GM21381 (cell line): Measurements from ENCODE around the gene MTA1.

Source experiments
- ATAC-seq: cut with Tn5 transposase; IDR thresholded peaks from one replicate; pipeline ENCODE4 v1.9.1; 2021; ENCODE audit warnings: mild to moderate bottlenecking, moderate library complexity; ENCODE audit not compliant: unreplicated experiment

The MTA1 gene

GRCh38 chr14:105421723-105422615 is 2.3 kb downstream of the MTA1 start:
- ATAC-seq: no peak

GRCh38 chr14:105422695-105423487 is 3.3 kb downstream of the MTA1 start:
- no peak for ATAC-seq

GRCh38 chr14:105423488-105424195 is 4.0 kb downstream of the MTA1 start:
- ATAC-seq: no peak

GRCh38 chr14:105424861-105425260 is 5.2 kb downstream of the MTA1 start:
- ATAC-seq: no peak

GRCh38 chr14:105425823-105426247 is 6.2 kb downstream of the MTA1 start:
- ATAC-seq: no peak

- no peak for ATAC-seq
Observed at GRCh38 chr14:105426416-105427130, 6.9 kb downstream of the MTA1 start.

- no peak for ATAC-seq
Observed at GRCh38 chr14:105427412-105427811, 7.8 kb downstream of the MTA1 start.

- ATAC-seq: no peak
Observed at GRCh38 chr14:105427936-105428485, 8.4 kb downstream of the MTA1 start.

GRCh38 chr14:105430042-105430441 is 10.4 kb downstream of the MTA1 start:
- ATAC-seq: no peak

- no peak for ATAC-seq
Observed at GRCh38 chr14:105430565-105430964, 10.9 kb downstream of the MTA1 start.

- ATAC-seq: no peak
Observed at GRCh38 chr14:105431256-105431655, 11.6 kb downstream of the MTA1 start.

GRCh38 chr14:105432657-105433056 is 13.0 kb downstream of the MTA1 start:
- ATAC-seq: no peak

- no peak for ATAC-seq
Observed at GRCh38 chr14:105433161-105433605, 13.6 kb downstream of the MTA1 start.

GRCh38 chr14:105436402-105436801 is 16.8 kb downstream of the MTA1 start:
- no peak for ATAC-seq

- no peak for ATAC-seq
Observed at GRCh38 chr14:105436891-105437722, 17.5 kb downstream of the MTA1 start.

- ATAC-seq: no peak
Observed at GRCh38 chr14:105437723-105438500, 18.3 kb downstream of the MTA1 start.

GRCh38 chr14:105439179-105439578 is 19.6 kb downstream of the MTA1 start:
- no peak for ATAC-seq

GRCh38 chr14:105439710-105440553 is 20.3 kb downstream of the MTA1 start:
- ATAC-seq: no peak
